Stimulated activated CD8-positive, alpha-beta memory T cell treated with anti-CD3 and anti-CD28 coated beads, Interleukin-2, amount 100 ng/mL, for 1 hour (primary cell): ENCODE measurements around the gene ACP2.

Source experiments
- DNase-seq, 2 donors: peaks; one replicate each; pipeline ENCODE4 v3.0.0-alpha.2; 2020; ENCODE audit warnings: low read depth in 2 of 2

Gene ACP2

DNA sequence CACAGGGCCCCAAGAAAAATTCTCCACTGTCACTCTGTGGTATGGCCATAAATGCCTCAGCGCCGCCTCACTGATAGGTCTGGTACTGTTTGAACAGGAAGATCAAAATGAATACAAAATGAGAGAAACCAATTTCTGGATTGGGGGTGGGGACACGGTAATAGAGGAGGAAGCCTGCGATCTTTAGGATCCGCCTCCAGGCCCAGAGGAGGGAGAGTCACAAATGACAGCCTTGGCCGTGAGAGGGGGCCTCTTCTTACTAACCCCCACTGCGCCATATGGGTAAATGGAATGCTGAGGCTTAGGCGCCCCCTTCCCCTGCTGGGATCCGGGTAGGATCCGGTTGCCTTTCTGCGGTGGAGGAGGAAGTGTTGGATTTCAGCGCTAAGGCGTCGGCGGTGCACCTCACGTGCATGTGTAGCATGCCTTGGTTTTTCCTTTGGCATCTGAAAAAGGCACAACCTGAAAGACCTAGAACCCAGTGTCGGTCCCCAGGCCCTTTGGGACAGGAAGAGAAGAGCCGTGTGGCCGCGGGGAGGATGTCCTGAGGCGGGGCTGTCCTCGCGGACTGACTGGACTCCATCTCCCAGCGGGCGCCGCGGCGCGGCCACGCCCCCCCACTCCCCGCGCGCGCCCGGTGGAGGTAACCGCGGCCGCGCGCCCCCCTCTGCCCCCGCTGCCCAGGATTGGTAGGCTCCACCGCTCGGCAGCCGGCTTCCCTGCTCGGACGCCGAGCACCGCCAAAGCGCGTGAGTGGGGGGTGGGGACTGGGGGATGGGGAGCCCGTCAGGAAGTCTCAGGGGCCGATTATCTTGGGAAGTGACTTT, 20.6 kb upstream of the ACP2 start:
- DNase-seq: peak; percentile 67 to 72

DNA sequence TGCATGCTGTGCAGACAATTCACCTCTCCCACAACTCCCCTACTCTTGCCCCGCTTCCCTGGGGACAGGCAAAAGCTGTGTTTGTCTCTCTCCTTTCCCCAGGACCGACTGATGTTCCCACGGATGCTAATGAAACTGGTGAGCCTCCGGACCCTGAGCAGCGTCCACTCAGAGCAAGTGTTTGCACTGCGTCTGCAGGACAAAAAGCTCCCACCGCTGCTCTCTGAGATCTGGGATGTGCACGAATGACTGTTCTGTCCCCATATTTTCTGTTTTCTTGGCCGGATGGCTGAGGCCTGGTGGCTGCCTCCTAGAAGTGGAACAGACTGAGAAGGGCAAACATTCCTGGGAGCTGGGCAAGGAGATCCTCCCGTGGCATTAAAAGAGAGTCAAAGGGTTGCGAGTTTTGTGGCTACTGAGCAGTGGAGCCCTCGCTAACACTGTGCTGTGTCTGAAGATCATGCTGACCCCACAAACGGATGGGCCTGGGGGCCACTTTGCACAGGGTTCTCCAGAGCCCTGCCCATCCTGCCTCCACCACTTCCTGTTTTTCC, 19.9 kb upstream of the ACP2 start:
- no peak for DNase-seq

DNA sequence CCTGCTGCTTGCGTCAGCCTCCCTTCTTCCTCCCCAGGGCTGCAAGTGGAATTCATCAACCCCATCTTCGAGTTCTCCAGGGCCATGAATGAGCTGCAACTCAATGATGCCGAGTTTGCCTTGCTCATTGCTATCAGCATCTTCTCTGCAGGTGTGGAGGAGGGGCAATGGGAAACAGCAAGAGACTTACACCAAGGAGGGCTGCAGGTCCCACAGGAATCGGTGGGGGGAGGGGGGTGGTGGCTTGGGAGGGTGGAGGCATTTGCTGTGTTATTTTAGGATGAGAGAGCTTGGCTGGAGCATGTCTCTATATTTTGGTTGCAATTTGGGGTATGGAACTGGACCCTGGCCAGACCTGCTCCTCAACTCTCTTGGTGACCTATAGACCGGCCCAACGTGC, 19.3 kb upstream of the ACP2 start:
- no peak for DNase-seq

DNA sequence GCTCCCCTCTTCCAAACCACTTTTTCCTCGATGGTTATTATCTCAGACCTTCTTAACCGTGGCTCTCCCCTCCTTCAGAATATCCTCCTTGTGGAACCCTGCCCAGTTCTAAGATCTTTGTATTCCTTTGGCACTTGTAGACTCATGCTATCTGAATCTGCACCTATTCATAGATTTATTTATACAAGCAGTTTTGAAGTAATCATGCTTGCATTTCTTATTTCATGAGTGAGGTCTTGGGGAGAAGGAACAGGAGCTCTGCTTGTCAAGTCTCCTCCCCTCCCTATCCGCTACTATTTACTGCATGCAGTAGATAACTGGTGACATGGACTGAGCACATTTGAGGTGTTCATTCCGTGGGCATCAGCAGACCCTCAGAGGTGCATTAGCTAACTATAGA, 15.9 kb upstream of the ACP2 start:
- DNase-seq: no peak

DNA sequence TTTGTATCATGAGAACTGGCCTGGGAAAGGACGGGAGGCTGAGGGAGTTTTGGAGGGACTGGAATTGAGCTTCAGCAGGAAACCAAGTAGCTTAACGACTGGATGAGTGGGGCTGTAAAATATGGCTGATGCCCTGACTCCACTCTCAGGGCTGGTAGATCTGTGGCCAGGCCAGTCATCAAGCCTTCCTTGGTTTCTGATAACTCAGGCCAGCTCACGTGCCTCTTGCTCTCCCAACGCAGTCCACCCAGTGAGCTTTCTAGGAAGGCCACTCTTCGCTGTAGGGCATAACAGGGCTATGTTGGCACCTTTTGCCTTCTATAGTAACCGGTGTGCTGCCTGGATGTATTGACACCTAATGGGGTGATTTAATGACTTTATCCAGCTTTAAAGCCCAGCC, 15.5 kb upstream of the ACP2 start:
- DNase-seq: no peak

DNA sequence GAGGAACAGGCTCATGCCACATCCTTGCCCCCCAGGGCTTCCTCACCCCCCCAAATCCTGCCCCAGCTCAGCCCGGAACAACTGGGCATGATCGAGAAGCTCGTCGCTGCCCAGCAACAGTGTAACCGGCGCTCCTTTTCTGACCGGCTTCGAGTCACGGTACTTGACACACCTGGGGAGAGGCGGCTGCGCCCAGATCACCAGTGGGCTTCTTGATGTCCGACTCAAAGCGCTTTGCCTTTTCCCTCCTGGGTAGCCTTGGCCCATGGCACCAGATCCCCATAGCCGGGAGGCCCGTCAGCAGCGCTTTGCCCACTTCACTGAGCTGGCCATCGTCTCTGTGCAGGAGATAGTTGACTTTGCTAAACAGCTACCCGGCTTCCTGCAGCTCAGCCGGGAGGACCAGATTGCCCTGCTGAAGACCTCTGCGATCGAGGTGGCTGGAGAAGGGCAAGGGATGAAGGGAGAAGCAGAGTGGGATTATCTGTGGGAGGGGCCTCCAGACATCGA, 12.7 kb upstream of the ACP2 start:
- DNase-seq: no peak

DNA sequence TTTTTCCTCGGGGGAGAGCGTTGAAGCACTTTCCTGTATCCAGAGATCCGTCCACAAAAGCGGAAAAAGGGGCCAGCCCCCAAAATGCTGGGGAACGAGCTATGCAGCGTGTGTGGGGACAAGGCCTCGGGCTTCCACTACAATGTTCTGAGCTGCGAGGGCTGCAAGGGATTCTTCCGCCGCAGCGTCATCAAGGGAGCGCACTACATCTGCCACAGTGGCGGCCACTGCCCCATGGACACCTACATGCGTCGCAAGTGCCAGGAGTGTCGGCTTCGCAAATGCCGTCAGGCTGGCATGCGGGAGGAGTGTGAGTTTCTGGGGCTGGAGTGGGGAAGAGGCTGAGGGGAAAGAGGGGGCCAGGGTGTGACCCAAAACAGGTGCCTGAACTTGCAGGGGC, 11.8 kb upstream of the ACP2 start:
- DNase-seq: no peak

DNA sequence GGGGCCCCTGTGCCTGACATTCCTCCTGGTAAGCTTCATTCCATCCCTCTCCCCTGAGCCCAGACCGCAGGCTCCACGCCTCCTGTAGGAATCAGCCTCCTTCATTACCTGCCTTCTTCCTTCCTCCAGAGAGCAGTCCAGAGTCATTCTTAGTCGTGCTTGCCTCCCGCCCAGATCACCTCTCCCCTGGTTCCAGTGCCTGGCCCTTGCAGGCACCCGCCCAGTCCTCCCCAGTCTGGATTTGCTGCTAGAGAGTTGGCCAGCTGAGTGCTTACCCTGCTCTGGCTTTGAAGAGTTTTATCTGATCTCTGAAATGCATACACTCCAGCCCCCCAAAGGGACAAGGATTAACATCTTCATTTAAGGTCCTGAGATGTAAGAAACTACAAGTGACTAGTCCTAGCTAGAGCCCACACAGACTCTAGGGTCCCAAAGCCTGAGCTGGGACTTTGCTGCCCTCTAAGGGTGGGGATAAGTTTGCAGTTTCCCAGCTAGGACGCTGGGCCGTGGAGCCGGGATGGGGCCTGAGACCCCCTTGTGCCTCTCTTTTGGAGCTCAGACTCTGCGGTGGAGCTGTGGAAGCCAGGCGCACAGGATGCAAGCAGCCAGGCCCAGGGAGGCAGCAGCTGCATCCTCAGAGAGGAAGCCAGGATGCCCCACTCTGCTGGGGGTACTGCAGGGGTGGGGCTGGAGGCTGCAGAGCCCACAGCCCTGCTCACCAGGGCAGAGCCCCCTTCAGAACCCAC, 10.8 kb upstream of the ACP2 start:
- no peak for DNase-seq

DNA sequence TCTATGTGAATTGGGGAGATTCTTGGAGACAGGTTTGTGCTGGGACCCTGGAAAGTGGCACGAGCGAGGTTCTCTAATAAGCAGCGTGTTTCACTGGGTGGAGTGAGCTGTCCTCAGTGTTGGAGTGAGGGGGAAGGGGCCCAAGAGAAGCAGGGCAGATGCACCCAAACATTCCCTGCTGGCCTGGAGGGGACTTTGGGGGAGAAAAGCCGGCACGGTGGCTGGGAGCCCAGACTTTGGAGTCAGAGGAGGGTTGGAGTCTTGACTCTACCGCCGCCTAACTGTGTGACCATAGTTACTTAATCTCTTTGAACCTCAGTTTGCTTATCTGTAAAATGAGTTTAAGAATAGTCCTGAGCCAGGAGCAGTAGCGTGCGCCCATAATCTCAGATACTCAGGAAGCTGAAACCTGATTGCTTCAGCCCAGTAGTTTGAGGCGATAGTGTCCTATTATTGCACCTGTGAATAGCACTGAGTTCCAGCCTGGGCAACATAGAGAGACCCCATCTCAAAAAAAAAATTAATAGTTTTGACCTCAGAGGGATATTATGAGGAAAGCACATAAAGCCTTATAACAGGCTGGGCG, 9.8 kb upstream of the ACP2 start:
- no peak for DNase-seq

DNA sequence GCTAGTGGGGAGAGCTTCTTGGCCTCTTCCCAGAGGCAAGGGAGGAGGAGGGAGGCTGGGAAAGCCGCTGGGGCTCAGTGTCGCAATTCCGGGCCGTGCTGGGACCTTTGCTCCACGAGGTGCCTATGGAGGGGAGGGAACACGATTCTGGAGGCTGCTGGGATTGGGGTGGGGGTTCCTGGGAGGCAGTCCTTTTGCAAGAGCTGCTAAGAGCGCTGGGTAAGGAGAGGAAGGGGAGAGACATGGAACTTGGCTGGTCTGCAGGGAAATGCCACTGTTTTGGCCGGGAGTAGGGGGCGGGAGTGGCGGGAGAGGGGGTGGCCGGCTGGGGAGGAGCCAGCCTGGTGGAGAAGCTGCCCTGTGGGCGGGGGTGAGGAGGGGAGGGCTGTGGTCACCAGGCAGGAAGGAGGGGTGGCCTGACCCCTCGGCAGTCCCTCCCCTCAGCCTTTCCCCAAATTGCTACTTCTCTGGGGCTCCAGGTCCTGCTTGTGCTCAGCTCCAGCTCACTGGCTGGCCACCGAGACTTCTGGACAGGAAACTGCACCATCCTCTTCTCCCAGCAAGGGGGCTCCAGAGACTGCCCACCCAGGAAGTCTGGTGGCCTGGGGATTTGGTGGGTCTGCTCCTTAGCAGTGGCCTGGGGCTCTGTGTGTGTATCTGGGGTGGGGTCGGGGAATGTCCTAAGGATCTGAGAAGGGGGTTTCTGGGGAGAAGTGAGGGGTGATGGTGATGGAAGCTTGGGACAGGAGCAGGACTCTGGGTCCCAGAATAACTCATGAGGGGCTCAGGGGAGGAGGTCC, 9.1 kb upstream of the ACP2 start, which contains the start of gene NR1H3:
TSS of gene NR1H3 (plus strand) at position 480 of the 800 bp plus-strand sequence. CDS start 1,221 bp downstream, outside the sequence.
- DNase-seq: no peak

DNA sequence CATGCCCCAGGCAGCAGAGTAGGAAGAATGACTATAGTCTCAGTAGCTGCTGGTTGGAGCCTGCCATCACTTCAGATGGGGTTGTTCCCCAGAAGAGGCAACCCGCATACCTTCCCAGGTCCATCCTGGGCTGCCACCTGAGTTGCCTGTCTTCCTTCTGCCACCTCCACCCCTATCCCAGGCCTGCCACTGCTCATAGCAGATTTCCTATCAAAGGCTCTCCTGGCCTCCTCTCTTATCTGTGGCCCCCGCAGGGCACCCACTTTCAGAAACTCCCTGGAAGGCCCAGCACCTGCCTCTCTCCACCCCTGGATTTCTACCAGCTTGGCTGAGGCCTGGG, 8.5 kb upstream of the ACP2 start:
- no peak for DNase-seq

DNA sequence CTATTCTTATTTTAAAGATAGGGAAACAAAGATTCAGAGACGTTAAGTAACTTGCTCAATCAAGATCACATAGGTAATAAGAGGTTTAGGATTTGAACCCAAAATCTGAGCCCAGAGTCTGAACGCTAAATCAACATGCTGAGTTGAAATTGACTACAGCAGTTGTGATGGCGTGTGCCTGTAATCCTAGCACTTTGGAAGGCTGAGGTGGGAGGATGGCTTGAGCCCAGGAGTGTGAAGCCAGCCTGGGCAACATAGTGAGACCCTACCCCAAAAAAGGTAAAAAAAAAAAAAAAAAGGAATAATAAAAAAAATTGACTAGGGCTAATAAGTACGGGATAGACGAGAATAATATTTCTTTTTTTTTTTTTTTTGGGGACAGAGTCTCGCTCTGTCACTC, 7.8 kb upstream of the ACP2 start:
- DNase-seq: no peak

DNA sequence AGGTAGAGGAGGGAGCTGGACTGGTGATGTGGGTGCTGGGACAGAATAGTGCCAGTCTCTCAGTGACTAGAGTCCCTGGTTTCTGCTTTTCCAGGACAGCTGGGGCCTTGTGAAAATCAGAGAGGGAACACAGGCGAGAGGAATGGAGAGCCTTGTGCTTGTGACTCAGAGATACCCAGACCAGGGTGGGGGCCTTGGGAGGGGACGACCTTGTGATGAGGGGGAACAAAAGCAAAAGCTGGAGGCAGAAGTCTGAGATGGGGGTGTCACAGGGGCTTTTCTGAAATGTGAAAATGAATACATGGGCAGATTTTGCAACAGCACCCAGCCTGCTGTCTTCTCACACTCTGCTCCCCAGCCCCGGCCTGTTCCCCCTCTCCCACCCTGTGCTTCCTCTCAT, 5.8 kb upstream of the ACP2 start:
- no peak for DNase-seq

DNA sequence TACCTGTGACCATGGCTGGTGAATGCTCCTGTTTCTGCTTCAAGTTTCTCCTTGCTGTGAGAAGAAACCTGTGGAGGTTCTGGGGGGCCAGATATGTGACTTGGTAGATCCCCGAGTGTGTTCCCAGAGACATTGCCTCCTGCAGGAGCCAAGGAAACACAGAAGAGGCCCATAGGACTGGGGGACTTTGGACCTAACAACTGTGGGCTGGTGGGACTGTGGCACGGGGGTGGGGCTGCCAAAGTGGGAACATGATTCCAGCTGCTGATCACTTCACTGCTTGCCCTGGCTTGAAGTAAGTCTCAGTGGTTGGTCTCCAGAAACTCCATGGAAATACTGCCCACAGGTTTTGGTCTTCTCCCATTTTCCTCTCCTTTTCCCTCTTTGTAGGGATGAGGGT, 5.0 kb upstream of the ACP2 start:
- no peak for DNase-seq

DNA sequence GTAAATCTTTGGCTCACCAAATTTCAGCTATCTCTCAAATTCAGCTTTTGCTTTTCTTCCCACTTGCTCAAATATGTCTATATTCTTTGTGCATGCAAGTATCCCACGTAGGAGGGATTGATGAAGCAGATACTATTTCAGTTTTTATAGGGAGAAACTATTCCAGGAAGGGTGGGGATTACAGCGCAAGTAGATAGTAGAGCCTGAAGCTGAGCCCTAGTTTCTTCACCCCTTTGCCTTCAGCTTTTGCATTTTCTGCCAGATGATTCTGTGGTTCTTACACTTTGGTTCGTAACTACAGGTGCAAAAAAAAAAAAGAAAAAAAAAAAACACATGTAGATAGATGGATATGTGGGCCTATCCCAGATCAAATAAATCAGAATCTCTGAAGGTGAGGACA, 3.1 kb upstream of the ACP2 start:
- no peak for DNase-seq

DNA sequence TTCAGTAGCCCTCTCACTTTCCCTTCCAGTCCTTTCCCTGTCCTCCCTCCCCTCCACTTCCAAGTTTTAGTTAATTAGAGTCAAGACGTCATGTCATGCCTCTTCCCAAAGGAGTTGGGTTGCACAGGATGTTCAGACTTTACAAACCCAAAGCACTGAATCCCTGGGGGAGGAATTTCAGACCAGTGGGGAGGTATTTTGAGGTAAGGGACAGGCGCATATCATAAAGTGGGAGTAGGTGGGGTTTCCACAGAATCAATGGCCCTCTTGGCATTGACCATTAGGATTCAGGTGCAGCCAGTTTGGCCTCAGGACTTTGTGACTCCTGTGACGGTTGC, 733 bp upstream of the ACP2 start:
- no peak for DNase-seq

DNA sequence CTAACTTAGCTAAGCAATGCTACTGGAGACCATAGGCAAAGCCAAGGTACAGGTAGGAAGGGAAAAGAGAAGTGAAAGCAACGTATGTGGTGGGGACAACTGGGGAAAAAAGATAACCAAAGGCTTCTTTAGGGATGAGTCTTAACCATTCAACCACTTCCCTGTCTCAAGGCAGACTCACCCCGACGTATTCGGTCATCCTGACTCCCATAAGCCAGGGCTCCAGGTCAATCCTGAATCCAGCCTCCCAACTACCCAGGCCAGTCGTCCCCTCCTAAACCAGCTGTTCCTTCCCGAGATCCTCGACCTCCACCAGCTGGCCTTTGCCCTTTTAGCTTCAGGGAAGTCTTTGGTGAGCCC, 330 bp downstream of the ACP2 start:
- no peak for DNase-seq

DNA sequence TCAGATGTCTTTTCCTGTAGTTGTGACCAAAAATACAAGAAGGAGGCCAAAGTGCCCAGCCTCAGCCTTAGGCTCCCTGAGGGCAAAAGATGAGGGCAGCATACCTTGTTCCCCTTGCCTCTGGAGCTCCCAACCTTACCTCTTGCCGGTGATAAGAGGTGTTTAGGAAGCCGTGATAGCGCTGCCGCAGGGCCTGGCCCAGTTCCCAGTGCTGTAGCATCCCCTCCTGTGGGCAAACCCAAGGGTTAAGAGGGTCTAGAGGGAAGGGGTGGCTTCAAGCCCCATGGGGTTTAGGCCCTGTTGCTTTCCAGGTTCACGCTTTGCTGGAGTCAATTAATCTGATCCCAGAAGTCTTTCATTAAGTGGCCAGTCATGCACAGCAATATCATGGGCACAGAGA, 1.1 kb downstream of the ACP2 start:
- DNase-seq: no peak

DNA sequence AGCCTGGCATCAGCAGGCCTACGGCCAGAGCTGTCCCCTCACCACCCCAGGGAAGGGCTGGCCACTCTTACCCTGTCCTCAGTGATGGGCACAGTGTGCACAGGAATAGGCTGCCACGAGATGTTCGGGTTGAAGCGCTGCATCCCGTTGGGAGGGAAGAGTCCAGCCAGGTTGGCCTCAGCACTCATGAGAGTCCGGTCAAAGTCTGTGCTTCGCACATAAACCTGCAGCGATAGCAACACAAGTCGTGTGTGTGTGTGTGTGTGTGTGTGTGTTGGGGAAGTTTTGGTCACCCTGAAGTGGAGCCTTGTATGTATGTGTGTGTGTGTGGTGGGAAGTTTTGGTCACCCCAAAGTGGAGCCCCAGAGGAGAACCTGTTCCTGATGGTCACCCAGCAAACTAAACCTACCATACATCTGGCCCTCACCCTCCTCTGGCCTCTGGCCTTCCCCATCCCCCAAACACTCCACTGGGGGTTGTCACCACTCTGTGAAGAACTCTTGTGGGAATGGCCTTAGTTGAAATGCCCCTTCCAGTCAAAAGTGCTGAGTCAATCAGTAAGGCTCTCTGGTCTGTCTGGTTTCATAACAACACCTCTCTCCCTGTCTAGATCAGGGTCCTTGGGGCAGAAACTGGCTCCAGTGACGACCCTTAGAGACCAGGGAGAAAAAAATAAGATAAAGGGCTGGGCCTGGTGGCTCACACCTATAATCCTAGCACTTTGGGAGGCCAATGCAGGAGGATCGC, 2.8 kb downstream of the ACP2 start:
- DNase-seq: no peak

DNA sequence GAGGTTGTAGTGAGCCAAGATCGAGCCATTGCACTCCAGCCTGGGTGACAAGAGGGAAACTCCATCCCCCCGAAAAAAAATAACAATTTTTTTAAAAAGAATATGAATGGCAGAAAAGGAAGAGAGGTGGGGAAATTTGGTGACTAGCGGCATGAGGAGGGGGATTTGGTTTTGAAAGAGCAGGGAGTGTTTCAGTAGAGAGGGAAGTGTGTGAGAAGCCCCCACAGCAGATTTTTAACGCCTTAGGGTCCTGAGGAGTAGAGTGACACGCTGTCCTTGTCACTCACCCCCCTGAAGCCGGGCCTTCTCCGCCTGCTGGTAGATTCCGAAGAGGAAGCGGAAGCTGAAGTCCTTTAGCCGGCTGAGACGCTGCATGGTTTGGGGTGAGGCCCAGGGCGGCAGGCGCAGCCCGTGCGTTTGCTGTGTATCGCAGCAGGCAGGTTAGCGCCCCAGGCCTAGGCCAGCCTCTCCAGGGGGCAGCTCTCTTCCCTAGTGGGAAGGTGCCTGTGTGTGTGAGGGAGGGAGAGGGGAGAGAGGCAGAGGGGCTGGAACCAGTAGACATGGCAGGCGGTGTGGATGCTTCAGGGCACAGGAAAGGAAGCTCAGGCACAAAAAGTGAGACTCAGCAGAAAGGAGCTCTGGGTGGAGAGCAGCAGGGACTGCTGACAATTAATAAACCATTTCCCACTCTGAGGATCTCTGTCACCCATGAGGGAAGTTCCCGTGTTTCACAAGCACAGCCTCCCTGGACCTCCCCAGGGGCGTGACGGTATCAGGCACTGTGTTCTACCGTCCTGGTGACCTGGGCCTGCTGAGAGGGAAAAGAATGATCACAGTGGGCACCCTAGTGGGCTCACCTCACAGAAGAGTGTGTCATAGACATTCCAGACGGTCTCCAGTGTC, 3.9 kb downstream of the ACP2 start:
- DNase-seq: no peak
